ENCODE measurements around the gene STON2. TPM values are rescaled to one million over a fixed set of nuclear protein-coding genes. Genes with fewer than 3 reads are reported as not detected.

Gene STON2
- total and polyA plus RNA-seq, 2 of the 8 experiments (the other 6 are each of a cell fraction or from before 2014, with no cell fraction given), result 8.9 to 50.0 TPM

- TF ChIP-seq SIRT6 (IDR thresholded peaks at IDR 0.05; ENCODE audit: low read length), result no peak
Observed at GRCh38 chr14:81323093-81323492, 77.0 kb downstream of the STON2 start (continued).

Measured in H1 (cell line).